HG03175 (cell line): ENCODE measurements around the gene DYSF.

Source experiments
- ATAC-seq: cut with Tn5 transposase; IDR thresholded peaks from one replicate; pipeline ENCODE4 v1.9.1; 2021; ENCODE audit warnings: mild to moderate bottlenecking, moderate library complexity; ENCODE audit not compliant: unreplicated experiment

Gene DYSF

GRCh38 chr2:71455741-71456569 lies 2.6 kb downstream of the DYSF start:
- ATAC-seq = no peak

GRCh38 chr2:71456617-71457016 lies 3.3 kb downstream of the DYSF start:
- ATAC-seq = no peak

- ATAC-seq = no peak
Observed at GRCh38 chr2:71457123-71457915, 4.0 kb downstream of the DYSF start.

GRCh38 chr2:71457923-71458322 lies 4.6 kb downstream of the DYSF start:
- no peak for ATAC-seq

- ATAC-seq = no peak
Observed at GRCh38 chr2:71458413-71459083, 5.2 kb downstream of the DYSF start.

GRCh38 chr2:71459084-71459431 lies 5.7 kb downstream of the DYSF start:
- ATAC-seq = no peak

- no peak for ATAC-seq
Observed at GRCh38 chr2:71460056-71460455, 6.7 kb downstream of the DYSF start.

- ATAC-seq = no peak
Observed at GRCh38 chr2:71460595-71461303, 7.4 kb downstream of the DYSF start.

- ATAC-seq = no peak
Observed at GRCh38 chr2:71461304-71461671, 7.9 kb downstream of the DYSF start.

GRCh38 chr2:71462056-71462605 lies 8.8 kb downstream of the DYSF start:
- no peak for ATAC-seq

GRCh38 chr2:71462641-71463341 lies 9.4 kb downstream of the DYSF start:
- no peak for ATAC-seq

GRCh38 chr2:71463342-71463654 lies 9.9 kb downstream of the DYSF start:
- ATAC-seq = no peak

GRCh38 chr2:71464389-71464788 lies 11.0 kb downstream of the DYSF start:
- no peak for ATAC-seq

- no peak for ATAC-seq
Observed at GRCh38 chr2:71465356-71465755, 12.0 kb downstream of the DYSF start.

- ATAC-seq = no peak
Observed at GRCh38 chr2:71465961-71466300, 12.6 kb downstream of the DYSF start.

GRCh38 chr2:71466301-71467179 lies 13.2 kb downstream of the DYSF start:
- ATAC-seq = no peak

- no peak for ATAC-seq
Observed at GRCh38 chr2:71467180-71467815, 13.9 kb downstream of the DYSF start.

- no peak for ATAC-seq
Observed at GRCh38 chr2:71468279-71469015, 15.1 kb downstream of the DYSF start.
